ENCODE measurements around the gene MYO3B.

Gene MYO3B

GRCh38 chr2:170680172-170680941, 502.4 kb downstream of the MYO3B start:
- DNase-seq (ENCODE audit: low read depth) = no peak
- no peak for TF ChIP-seq CTCF (conservative IDR thresholded peaks at IDR 0.05; ENCODE audit: low read depth, low read length)
- no peak overlapping the region for H3K4me3 ChIP-seq (ENCODE audit: low read length)

- no peak overlapping the region for H3K4me3 ChIP-seq (ENCODE audit: low read length)
- TF ChIP-seq CTCF (conservative IDR thresholded peaks at IDR 0.05; ENCODE audit: low read depth, low read length) = no peak
- DNase-seq (ENCODE audit: low read depth) = no peak
These were observed 503.4 kb downstream of the MYO3B start for GRCh38 chr2:170681311-170681710.

- no peak for DNase-seq (ENCODE audit: low read depth)
- no peak for TF ChIP-seq CTCF (conservative IDR thresholded peaks at IDR 0.05; ENCODE audit: low read depth, low read length)
- H3K4me3 ChIP-seq (ENCODE audit: low read length) = no peak overlapping the region
These were observed 507.6 kb downstream of the MYO3B start for GRCh38 chr2:170685591-170685990.

- peak; percentile 25 for DNase-seq (ENCODE audit: low read depth)
- TF ChIP-seq CTCF (conservative IDR thresholded peaks at IDR 0.05; ENCODE audit: low read depth, low read length) = no peak
- no peak overlapping the region for H3K4me3 ChIP-seq (ENCODE audit: low read length)
These were observed 511.5 kb downstream of the MYO3B start for GRCh38 chr2:170689481-170689880.

- TF ChIP-seq CTCF (conservative IDR thresholded peaks at IDR 0.05; ENCODE audit: low read depth, low read length) = no peak
- no peak for DNase-seq (ENCODE audit: low read depth)
- no peak overlapping the region for H3K4me3 ChIP-seq (ENCODE audit: low read length)
These were observed 512.7 kb downstream of the MYO3B start for GRCh38 chr2:170690640-170691039.

GRCh38 chr2:170694316-170694715, 516.4 kb downstream of the MYO3B start:
- no peak overlapping the region for H3K4me3 ChIP-seq (ENCODE audit: low read length)
- no peak for DNase-seq (ENCODE audit: low read depth)
- TF ChIP-seq CTCF (conservative IDR thresholded peaks at IDR 0.05; ENCODE audit: low read depth, low read length) = no peak

All from retinal pigment epithelial cell (primary cell).